ENCODE results near the gene EPHB1.

GRCh38 chr3:135157045-135157740, 362.1 kb downstream of the EPHB1 start:
- no peak for TF ChIP-seq CTCF (conservative IDR thresholded peaks at IDR 0.05; ENCODE audit: low read depth, low read length)
- TF ChIP-seq EZH2 (IDR thresholded peaks at IDR 0.05; ENCODE audit: borderline replicate concordance, low read depth, low read length, poor library complexity, severe bottlenecking): no peak

Data from A673 (cell line).